Measurements from ENCODE around the gene MYOC.
"Not testable (repeated sequence)": the region's sequence is repeated elsewhere in the genome, so short reads cannot be mapped to it uniquely, and the experiment has no call there.

Gene MYOC

DNA sequence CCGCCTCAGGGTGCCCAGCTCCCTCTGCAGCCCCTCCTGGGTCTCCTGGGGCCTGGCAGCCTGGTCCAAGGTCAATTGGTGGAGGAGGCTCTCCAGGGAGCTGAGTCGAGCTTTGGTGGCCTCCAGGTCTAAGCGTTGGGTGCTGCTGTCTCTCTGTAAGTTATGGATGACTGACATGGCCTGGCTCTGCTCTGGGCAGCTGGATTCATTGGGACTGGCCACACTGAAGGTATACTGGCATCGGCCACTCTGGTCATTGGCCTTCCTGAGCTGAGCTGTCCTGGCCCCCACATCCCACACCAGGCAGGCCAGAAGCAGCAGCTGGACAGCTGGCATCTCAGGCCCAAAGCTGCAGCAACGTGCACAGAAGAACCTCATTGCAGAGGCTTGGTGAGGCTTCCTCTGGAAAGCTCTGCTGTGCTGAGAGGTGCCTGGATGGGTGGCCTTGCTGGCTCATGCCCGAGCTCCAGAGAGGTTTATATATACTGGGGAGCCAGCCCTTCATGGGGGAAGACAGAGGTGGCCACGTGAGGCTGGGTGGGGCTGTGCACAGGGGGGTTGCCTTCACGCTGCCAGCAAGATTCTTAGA is at the start of gene MYOC:
MYOC (minus strand) TSS at position 455 of the 589 bp plus-strand sequence; CDS start at position 378, 77 bp downstream.
- DNase-seq (ENCODE audit: low spot score) = no peak

DNA sequence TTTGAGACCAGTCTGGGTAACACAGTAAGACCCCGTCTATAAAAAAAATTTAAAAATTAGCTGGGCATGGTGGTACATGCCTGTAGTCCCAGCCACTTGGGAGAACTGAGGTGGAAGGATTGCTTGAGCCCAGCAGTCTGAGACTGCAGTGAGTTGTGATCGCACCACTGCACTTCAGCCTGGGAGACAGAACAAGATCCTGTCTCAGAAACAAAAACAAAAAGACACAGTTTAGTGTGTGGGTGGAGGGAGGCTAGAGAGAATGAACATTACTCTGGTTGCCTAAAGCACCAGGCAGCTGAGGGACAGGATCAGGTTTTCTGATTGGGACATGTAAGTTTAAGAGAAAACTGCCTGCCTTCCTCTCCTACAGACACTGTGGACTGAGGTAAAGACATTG is 47.0 kb upstream of the MYOC start:
- DNase-seq (ENCODE audit: low spot score) = no peak

DNA sequence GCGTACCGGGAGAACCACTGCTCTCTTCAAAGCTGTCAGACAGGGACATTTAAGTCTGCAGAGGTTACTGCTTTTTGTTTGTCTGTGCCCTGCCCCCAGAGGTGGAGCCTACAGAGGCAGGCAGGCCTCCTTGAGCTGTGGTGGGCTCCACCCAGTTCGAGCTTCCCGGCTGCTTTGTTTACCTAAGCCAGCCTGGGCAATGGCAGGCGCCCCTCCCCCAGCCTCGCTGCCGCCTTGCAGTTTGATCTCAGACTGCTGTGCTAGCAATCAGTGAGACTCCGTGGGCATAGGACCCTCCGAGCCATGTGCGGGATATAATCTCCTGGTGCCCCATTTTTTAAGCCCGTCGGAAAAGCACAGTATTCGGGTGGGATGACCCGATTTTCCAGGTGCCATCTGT is 43.3 kb upstream of the MYOC start:
- DNase-seq (ENCODE audit: low spot score) = not testable (repeated sequence)

DNA sequence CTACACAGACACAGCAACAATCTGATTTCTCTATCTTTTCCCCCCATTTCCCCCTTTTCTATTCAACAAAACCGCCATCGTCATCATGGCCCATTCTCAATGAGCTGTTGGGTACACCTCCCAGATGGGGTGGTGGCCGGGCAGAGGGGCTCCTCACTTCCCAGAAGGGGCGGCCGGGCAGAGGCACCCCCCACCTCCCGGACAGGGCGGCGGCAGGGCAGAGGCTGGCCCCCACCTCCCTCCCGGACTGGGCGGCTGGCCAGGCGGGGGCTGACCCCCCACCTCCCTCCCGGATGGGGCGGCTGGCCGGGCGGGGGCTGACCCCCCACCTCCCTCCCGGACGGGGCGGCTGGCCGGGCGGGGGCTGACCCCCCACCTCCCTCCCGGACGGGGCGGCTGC is 41.1 kb upstream of the MYOC start:
- not testable (repeated sequence) for DNase-seq (ENCODE audit: low spot score)

DNA sequence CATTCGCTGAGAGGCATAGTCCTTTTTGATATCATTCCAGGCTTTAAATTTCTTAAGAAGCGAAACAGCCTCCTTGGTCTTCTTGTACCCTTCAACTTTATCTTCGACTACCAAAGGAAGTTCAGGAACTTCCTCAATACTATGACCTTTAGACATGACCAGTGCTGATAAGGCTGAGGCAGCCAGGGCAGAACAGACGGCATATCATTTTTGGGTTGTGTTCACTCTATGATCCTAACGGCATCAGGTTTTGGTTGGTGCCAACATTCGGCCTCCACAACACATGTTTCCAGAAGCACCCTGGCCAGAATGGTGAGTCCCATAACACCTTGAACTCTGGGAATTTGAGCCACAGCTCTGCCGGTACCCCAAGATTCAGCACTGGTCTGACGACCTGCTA is 31.4 kb upstream of the MYOC start:
- no peak for DNase-seq (ENCODE audit: low spot score)

DNA sequence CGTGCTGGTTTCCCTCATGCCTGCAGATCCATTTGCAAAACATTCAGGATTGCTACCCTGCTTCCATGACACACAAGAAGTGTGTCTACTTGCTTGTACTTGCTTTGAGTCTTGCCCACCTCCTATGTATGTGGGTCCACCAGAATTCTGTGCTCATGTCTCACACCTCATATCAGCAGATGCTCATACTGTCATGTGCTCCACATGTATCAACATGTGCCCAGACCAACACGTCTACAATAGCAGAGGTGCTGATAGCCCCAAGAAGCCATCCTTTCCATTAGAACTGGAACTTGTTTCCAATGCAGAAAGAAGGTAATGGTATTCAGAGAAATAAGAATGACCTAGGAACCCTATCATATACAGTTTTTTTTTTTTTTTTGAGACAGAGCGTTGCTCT is 27.9 kb upstream of the MYOC start:
- no peak for DNase-seq (ENCODE audit: low spot score)

DNA sequence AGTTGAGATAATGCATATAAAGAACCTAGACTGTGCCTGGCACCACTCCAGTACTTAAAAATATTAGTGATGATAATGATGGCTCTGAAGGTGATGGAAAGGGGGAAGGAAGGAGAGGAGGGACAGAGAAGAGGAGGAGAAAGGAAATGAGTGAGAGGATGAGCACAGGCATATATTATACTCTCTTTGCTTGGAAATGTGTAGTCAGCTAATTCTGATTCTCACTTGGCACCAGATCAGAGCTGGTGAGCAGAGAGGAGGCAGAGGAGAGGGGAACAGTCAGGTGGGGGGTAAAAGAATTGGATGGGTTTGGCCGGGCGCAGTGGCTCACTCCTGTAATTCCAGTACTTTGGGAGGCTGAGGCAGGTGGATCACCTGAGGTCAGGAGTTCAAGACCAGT is 24.3 kb upstream of the MYOC start:
- DNase-seq (ENCODE audit: low spot score) = no peak

DNA sequence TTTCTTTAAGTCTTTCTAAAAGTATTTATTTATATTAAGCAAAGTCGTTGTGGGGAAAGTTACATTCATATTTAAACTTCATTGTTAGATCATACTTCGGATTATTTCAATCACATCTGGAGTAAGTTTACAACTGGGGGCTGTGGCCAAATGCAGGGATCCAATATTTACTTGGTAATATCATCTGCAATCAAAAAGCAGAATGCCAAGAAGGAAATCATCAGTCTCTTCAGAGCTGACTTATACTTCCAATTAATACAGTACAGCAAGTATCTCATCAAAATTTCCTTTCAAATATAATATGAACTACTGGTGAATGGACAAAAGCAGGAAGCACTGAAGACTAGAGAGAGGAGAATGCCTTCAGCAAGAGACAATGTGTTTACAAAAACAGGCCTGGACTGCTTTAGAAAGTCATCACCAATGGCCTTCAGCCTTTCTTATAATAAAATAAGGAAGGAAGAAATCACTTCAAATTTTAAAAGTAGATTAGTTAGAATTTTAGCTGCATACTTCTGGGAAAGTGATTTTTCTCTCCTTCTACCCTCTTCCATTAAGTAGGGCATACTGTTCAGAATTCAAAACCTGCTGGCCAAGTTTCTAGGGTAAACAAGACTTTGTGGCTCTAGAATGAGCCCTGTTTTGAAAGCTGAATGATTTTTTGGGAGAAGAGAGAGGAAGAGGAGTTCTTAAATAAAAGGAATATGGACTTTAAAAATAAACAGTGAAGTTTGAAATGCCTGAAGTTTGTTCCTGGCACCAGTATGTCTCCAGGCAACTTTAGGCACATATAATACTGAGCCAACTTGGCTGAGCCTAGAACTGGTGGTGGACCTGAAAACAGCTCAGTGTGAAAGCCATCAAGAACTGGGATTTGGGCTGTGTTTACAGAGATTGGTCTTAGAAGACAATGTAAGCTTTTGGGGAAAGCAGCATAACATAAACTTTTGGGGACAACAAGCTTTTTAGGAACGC is 22.2 kb upstream of the MYOC start:
- peak; percentile 38 for DNase-seq (ENCODE audit: low spot score)

DNA sequence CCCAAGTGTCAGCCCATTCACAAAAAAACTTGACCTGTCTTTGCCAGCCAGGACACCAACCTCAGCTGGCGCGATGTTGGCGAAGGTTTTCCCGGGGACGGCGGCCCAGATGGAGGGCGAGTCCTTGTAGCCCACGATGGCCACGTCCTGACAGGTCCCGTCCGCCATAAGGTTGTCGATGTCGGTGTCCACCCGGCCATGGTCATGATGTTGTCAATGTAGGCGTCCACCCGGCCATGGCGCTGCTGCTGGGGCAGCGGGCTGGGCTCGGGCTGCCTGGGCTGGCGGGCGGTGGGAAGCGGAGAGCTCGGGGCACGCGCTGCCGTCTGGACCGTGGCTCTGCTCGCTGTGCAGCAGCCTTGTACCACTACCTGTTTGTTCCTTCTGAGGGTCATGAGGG is 18.3 kb upstream of the MYOC start:
- DNase-seq (ENCODE audit: low spot score) = no peak

DNA sequence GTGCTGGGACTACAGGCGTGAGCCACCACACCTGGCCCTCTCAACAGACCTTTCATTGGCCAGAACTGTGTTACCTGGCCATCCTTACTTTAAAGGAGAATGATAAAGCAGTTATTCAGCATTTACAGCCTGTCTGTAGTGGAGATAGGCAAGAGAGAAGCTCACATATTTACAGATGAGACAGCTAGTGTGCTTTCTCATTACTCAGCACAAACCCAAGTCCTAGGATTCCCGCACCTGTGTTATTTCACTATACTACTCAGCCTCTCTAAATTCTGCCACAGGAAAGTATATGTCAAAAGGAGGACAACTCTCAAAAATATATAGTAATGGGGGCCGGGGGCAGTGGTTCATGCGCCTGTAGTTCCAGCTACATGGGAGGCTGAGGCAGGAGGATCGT is 15.9 kb upstream of the MYOC start:
- no peak for DNase-seq (ENCODE audit: low spot score)

DNA sequence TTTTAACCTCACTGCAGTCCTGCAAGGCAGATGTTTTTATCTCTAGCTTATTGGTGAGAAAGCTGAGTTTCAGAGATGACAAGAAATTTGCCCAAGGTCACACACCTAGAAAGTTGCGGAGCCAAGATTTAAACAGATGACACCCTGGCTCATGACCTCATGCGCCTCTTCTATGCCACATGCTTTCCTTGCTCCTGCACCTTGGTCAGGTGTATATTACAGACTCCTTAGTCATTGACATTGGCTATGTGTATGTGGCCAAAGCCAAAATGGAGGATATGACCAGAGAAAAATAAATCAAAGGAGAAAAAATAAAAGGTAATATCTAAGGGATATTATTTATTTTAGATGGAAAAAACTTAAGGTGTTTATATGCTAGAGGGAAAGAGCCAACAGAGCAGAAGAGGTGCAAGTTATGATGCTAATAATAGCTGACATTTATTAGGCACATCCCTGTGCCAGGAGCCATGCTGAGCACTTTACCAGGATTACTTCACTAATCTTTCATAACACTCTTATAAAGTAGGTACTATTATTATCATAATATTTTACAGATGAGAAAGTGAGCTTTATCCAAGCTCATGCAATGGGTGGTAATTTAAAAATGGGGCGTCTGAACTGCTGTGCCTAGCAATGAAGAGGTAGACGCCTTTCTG is 13.8 kb upstream of the MYOC start:
- DNase-seq (ENCODE audit: low spot score) = no peak

DNA sequence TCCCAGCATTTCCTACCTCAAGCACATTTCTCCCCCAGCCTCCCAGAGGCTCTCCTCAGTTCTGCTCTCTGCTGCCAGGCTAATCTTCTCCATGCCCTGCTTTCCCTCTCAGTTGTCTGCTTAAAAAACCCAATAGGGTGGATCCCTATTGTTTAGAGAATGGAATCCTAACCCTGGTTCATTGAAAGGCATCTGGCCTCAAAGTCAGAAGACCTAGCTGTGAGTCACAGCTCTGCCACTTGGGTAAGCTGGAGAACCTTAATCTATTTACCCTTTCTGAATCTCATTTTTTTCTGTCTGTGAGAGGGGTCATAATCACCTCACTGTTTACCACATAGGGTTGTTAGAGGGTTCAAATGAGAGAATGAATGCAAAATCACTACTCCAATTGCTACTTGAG is 12.5 kb upstream of the MYOC start:
- DNase-seq (ENCODE audit: low spot score) = no peak

DNA sequence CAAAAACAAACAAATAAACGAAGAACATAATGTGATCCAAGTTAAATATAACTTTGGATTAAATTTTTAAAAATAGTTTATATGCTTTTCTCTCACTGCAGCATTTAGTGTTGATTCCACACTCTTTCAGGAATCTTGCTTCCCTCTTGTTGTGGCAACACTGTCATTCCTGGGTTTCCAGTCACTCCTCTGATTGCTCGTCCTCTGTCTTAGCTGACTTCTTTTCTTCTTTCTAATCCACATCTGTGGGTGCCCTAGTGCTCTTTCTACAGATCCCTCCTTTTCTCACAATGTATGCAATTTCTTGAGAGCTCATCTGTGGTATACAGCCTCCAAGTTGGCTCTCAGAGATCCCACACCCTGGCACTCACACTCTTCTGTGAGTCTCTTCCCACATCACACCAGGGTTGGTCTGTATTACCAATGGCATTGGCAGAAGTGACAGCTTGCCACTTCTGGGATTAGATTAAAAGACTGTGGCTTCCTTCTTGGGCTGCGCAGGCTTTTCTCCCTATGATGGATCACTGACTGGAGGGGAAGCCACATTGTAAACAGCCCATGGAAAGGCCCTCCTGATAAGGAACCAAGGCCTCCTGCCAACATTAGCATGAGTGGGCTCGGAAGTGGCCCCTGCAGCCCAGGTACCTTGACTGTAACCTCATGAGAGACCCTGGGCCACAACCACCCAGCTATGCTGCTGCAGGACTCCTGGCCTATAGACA is 11.5 kb upstream of the MYOC start:
- no peak for DNase-seq (ENCODE audit: low spot score)

DNA sequence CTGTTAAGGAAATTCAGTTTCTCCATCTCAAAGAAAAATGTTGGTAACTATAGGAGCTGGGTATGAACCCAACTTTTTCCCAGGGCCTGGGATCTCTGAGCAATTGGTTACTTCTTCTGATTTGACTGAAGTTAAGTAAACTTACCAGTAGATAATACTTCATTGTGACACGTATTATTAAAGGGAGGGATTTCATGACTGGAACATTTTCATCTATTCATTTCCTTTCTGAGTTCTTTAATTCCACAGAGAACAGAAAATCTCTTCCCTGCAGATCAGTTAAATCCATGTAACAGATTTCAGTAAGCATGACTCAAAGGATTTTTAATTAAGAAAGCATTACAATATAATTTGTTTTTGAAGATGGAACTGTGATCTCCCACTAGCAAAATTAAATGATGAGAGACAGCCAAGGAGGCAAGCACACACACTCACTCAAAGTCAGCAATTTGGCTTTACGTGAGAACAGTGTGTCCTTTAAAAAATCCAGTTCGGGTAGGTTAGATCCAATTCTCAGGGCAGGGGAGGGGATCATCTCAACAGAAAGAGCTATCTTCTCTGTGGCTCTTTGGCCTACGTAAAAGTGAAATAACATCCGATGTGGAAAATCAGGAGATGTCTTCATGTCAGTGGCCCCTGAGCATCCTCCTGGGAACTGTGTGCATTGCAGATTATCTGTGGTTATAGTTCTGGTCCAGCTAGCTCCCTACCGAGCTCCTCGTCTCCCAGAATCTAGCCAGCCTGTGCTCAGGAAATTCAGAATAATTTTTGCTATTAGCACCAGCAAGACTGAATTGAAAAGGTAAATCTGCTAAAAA is 10.8 kb upstream of the MYOC start:
- no peak for DNase-seq (ENCODE audit: low spot score)

DNA sequence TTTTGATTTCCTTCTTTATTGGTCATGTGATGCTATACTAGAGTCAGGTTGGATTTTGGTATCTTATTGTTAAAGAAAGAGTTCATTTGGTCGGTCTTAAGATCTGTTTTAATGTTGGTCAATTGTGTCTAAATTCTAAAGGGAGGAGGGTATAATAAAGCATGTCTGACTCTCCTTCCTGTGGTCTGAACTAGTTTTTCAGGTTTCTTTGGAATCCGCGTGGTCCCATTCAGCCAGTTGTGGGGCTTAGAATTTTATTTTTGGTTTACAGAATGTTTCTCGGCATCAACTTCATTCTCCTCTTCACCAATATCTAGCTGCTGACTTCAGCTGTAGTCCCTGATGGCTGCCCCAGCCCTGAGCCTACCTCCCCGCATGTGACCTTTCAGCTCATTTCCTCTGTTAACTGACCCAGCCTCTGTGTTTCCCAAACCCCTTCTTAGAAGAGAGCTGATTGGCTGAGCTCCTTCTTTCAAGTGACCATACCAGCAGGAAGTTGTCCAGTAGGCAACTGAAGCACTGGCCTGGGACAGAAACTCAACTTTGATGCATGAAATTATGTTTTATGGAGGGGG is 8.7 kb upstream of the MYOC start:
- no peak for DNase-seq (ENCODE audit: low spot score)

DNA sequence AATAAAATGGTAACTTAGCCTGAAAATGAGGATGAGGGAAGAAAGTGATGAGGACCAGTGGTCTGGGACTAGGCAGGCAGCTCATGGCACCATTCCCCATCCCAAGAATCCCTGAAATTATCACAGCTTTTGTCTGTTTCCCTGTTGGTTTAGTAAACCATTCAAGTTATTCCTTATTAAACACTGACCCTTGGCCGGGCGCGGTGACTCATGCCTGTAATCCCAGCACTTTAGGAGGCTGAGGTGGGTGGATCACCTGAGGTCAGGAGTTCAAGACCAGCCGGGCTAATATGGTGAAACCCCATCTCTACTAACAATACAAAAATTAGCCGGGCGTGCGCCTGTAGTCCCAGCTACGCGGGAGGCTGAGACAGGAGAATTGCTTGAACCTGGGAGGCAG is 3.7 kb upstream of the MYOC start:
- not testable (repeated sequence) for DNase-seq (ENCODE audit: low spot score)

DNA sequence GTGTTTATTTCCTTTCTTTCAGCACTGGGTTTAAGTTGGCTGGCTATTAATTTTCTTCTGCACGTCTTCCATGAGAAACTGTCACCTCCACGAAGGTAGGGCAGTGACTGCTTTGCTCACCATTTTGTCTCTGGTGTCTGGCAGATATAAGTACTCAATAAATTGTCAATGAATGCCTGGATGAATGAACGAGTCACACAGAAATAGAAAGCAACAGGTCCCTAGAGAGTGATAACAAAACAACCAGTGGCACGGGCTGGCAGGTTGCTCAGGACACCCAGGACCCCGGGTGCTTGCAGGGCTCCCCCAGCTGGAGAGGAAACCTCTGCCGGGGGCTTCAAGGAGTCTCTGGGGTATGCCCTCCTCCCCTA is 3.2 kb upstream of the MYOC start:
- no peak for DNase-seq (ENCODE audit: low spot score)

DNA sequence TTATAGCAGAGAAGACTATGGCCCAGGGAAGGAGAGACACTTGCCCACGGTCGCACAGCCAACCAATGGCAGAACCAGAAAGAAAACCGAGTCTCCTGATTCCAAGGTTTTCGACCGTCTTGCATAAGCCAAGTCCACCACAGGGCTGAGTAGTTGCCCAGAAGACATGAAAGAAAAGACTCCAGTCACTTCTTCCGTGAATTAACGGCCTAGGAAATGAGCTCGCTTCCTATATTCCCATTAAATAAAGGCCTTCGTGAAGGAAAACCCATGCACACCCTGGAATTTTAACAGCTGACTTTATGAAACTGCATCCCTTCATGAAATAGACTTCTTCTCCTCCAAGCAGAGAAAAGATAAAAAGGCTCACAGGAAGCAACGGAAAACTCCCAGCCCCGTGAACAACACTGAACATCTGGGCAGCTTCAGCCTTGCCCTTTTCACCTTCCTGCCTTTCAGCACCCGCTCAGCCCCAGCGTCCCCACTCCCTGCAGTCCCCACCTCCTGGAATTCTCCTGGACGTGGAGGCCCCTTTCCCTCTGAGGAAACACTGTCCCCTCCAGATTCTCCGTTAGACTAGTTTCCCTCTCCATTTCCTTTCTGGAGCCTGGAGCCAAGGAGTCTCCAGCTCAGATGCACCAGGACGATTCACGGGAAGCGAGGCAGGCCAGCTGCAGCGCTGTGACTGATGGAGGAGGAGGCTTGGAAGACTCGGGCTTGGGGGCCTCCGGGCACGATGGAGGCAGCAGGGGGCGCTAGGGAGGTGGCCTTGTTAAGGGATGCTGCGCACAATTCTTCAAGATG is 2.7 kb upstream of the MYOC start:
- DNase-seq (ENCODE audit: low spot score) = peak; percentile 40

DNA sequence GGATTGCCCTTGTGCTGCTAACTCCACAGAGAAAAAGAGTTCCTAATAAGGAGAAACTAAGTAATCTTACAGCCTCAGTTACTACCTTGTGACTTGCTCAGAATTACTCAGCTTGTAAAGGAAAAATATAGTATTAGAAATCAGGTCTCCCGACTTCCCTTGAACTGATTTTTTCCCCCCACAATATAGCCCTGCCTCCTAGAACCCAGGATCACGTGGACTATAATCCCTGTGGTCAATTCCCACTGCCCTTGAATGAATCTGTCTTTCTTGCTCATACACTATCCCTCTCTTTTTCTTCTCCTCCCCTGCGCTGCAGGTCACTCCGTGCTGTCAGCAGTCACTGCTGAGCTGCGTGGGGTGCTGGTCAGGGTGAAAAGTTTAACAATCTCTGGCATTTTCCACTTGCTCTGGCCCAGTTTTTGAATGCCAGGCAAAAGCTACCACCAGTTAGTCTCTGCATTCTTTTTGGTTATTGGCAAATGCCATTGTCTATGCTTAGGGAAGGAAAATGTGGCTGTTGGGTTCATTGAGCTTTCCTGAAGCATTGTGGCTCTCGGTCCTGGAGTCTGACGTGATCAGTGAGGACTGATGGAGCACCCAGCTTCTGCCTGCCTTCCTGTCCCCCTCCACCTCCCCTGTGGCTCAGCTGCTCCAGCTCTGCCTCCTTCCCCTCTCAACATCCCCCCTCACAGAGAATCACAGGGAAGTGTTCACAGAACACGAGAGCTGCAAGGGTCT is 1.9 kb upstream of the MYOC start:
- DNase-seq (ENCODE audit: low spot score) = no peak

DNA sequence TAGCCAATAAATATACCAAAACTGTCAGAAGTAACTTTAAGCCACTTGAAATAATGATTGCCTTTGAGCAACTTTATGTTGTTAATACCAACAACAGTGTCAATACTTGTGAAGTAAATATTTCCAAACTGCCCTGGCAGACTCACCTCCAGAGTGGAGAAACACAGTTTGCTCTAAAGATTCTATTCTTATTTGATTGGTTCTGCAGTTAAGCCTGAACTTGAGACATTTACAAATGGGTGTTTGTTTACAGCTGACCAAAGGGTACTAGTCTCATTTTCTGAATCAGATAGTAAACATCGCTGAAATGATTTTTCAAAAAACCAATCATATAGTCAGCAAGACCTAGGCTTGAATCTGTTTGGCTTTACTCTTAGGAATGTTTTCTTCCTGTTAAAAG is 1.3 kb upstream of the MYOC start:
- no peak for DNase-seq (ENCODE audit: low spot score)

Measured in globus pallidus (tissue), 1 donor.